Activated T-cell treated with anti-CD3 and anti-CD28 coated beads, Interleukin-2, amount 50 U/mL, for 72 hours (primary cell): Measurements from ENCODE around the gene DAW1. TPM values are rescaled to one million over a fixed set of nuclear protein-coding genes. Genes with fewer than 3 reads are reported as not detected.
"Not testable (repeated sequence)": the region's sequence is repeated elsewhere in the genome, so short reads cannot be mapped to it uniquely, and the experiment has no call there.

Experiments used
- ATAC-seq, 2 donors: fragments of 150-1000 bp; cut with Tn5 transposase; replicated peaks in 1 of 2; 2 replicates each; pipeline ENCODE4 v1.10.0; 2021; ENCODE audit warnings: moderate library complexity in 2 of 2, mild to moderate bottlenecking in 1 of 2
- DNase-seq, 2 donors: peaks; one replicate each; pipeline ENCODE4 v3.0.0; 2021 to 2022; ENCODE audit warnings: mixed read lengths in 1 of 2
- H3K27ac Mint-ChIP-seq: one replicate; pipeline ENCODE4 v1.8.0; 2022; ENCODE audit warnings: mild to moderate bottlenecking, moderate library complexity, mixed read lengths
- H3K27me3 Mint-ChIP-seq: one replicate; pipeline ENCODE4 v1.8.0; 2022; ENCODE audit warnings: low read depth, mixed read lengths
- H3K36me3 Mint-ChIP-seq, 2 donors: one replicate each; pipeline ENCODE4 v1.8.0; 2022; ENCODE audit warnings: mixed read lengths in 2 of 2, mild to moderate bottlenecking in 1 of 2; ENCODE audit not compliant: insufficient read depth in 2 of 2
- H3K4me1 Mint-ChIP-seq: one replicate; pipeline ENCODE4 v1.8.0; 2022; ENCODE audit warnings: low read depth, mixed read lengths
- H3K4me3 Mint-ChIP-seq, 2 donors: one replicate each; pipeline ENCODE4 v1.8.0; 2022; ENCODE audit warnings: mild to moderate bottlenecking in 2 of 2, mixed read lengths in 2 of 2, moderate library complexity in 2 of 2
- H3K9me3 Mint-ChIP-seq, 2 donors: one replicate each; pipeline ENCODE4 v1.8.0; 2022; ENCODE audit warnings: mixed read lengths in 2 of 2
- total RNA-seq, 2 donors: library from RNA; stranded (reverse); gene quantifications; one replicate each; pipeline ENCODE4 v1.2.3, GENCODE V29; 2022

The DAW1 gene
- total RNA-seq, 2 donors from 2014 or later = not detected

GRCh38 chr2:227891673-227892072 lies 20.2 kb downstream of the DAW1 start:
- Mint-ChIP-seq H3K27me3 (no peaks in the 10 kb centered on the region), H3K4me1 (no peaks in the 10 kb centered on the region), H3K4me3 (no peak overlapping the region), H3K9me3 (no peaks in the 10 kb centered on the region), H3K36me3 (no peaks in the 10 kb centered on the region), H3K27ac (no peak overlapping the region)
- ATAC-seq (no peak), DNase-seq (no peak)

- H3K9me3 Mint-ChIP-seq = no peaks in the 10 kb centered on the region
- H3K4me3 Mint-ChIP-seq = no peak overlapping the region
- no peak for DNase-seq
- H3K36me3 Mint-ChIP-seq = no peaks in the 10 kb centered on the region
- no peaks in the 10 kb centered on the region for H3K27me3 Mint-ChIP-seq
- H3K4me1 Mint-ChIP-seq = no peaks in the 10 kb centered on the region
- no peak for ATAC-seq
- no peak overlapping the region for H3K27ac Mint-ChIP-seq
Measured at GRCh38 chr2:227903381-227903780, 31.9 kb downstream of the DAW1 start.

- H3K36me3 Mint-ChIP-seq = no peaks in the 10 kb centered on the region
- H3K9me3 Mint-ChIP-seq = no peaks in the 10 kb centered on the region
- no peak overlapping the region for H3K4me3 Mint-ChIP-seq
- H3K4me1 Mint-ChIP-seq = no peaks in the 10 kb centered on the region
- H3K27me3 Mint-ChIP-seq = no peaks in the 10 kb centered on the region
- no peak for ATAC-seq
- no peak overlapping the region for H3K27ac Mint-ChIP-seq
- DNase-seq = no peak
Measured at GRCh38 chr2:227906991-227907390, 35.6 kb downstream of the DAW1 start.

GRCh38 chr2:227908266-227909054 lies 37.0 kb downstream of the DAW1 start:
- ATAC-seq (no peak), DNase-seq (no peak)
- no peak overlapping the region for H3K4me3 Mint-ChIP-seq
- H3K27me3 Mint-ChIP-seq = no peaks in the 10 kb centered on the region
- no peaks in the 10 kb centered on the region for H3K36me3 Mint-ChIP-seq
- no peak overlapping the region for H3K27ac Mint-ChIP-seq
- H3K9me3 Mint-ChIP-seq = no peaks in the 10 kb centered on the region
- no peaks in the 10 kb centered on the region for H3K4me1 Mint-ChIP-seq

GRCh38 chr2:227914362-227914761 lies 42.9 kb downstream of the DAW1 start:
- Mint-ChIP-seq H3K9me3 (no peaks in the 10 kb centered on the region), H3K4me3 (no peak overlapping the region)
- DNase-seq = no peak

GRCh38 chr2:227921648-227922047 lies 50.2 kb downstream of the DAW1 start:
- no peaks in the 10 kb centered on the region for H3K27me3 Mint-ChIP-seq
- H3K36me3 Mint-ChIP-seq = no peaks in the 10 kb centered on the region
- H3K4me3 Mint-ChIP-seq = no peak overlapping the region
- no peak for DNase-seq
- no peak for ATAC-seq
- no peaks in the 10 kb centered on the region for H3K4me1 Mint-ChIP-seq
- no peak overlapping the region for H3K27ac Mint-ChIP-seq
- no peaks in the 10 kb centered on the region for H3K9me3 Mint-ChIP-seq

More at GRCh38 chr2:227914362-227914761, 42.9 kb downstream of the DAW1 start:
- H3K27me3 Mint-ChIP-seq = no peaks in the 10 kb centered on the region
- H3K27ac Mint-ChIP-seq = no peak overlapping the region
- no peaks in the 10 kb centered on the region for H3K36me3 Mint-ChIP-seq
- ATAC-seq = no peak
- H3K4me1 Mint-ChIP-seq = no peaks in the 10 kb centered on the region

GRCh38 chr2:227932001-227932400 lies 60.6 kb downstream of the DAW1 start:
- ATAC-seq = no peak

GRCh38 chr2:227932403-227932802 lies 61.0 kb downstream of the DAW1 start:
- no peak overlapping the region for H3K4me3 Mint-ChIP-seq

More at GRCh38 chr2:227932001-227932400, 60.6 kb downstream of the DAW1 start:
- no peak overlapping the region for H3K27ac Mint-ChIP-seq
- no peaks in the 10 kb centered on the region for H3K27me3 Mint-ChIP-seq
- DNase-seq = no peak
- no peaks in the 10 kb centered on the region for H3K4me1 Mint-ChIP-seq
- no peak overlapping the region for H3K4me3 Mint-ChIP-seq
- H3K9me3 Mint-ChIP-seq = peaks cover 3 to 4% of the 10 kb centered on the region in 2 donors
- H3K36me3 Mint-ChIP-seq = no peaks in the 10 kb centered on the region

GRCh38 chr2:227933884-227934283 lies 62.5 kb downstream of the DAW1 start:
- ATAC-seq (no peak), DNase-seq (no peak)
- Mint-ChIP-seq H3K36me3 (no peaks in the 10 kb centered on the region), H3K4me3 (no peak overlapping the region), H3K9me3 (peaks cover 0 to 2% of the 10 kb centered on the region in 2 donors), H3K27me3 (peaks cover under 1% of the 10 kb centered on the region), H3K4me1 (no peaks in the 10 kb centered on the region), H3K27ac (no peak overlapping the region)

More at GRCh38 chr2:227932403-227932802, 61.0 kb downstream of the DAW1 start:
- Mint-ChIP-seq H3K27ac (no peak overlapping the region), H3K9me3 (peaks cover 0 to 2% of the 10 kb centered on the region in 2 donors), H3K4me1 (no peaks in the 10 kb centered on the region), H3K36me3 (no peaks in the 10 kb centered on the region), H3K27me3 (no peaks in the 10 kb centered on the region)
- DNase-seq (no peak), ATAC-seq (no peak)

- not testable (repeated sequence) for DNase-seq, ATAC-seq, H3K4me1 Mint-ChIP-seq, H3K4me3 Mint-ChIP-seq, H3K27me3 Mint-ChIP-seq, H3K36me3 Mint-ChIP-seq, H3K27ac Mint-ChIP-seq, H3K9me3 Mint-ChIP-seq
Measured at GRCh38 chr2:227936249-227936648, 64.8 kb downstream of the DAW1 start.

GRCh38 chr2:227939271-227940027 lies 68.0 kb downstream of the DAW1 start:
- no peak for ATAC-seq
- Mint-ChIP-seq H3K9me3 (no peaks in the 10 kb centered on the region), H3K27me3 (peaks cover 7% of the 10 kb centered on the region), H3K4me1 (no peaks in the 10 kb centered on the region), H3K36me3 (no peaks in the 10 kb centered on the region), H3K27ac (no peak overlapping the region), H3K4me3 (no peak overlapping the region)
- DNase-seq = peak in 1 of 2 donors; percentile 9

GRCh38 chr2:227942021-227942420 lies 70.6 kb downstream of the DAW1 start:
- ATAC-seq (peak in 1 of 2 donors; percentile 61), DNase-seq (no peak)
- H3K4me1 Mint-ChIP-seq = no peaks in the 10 kb centered on the region
- no peak overlapping the region for H3K4me3 Mint-ChIP-seq
- no peaks in the 10 kb centered on the region for H3K36me3 Mint-ChIP-seq
- no peak overlapping the region for H3K27ac Mint-ChIP-seq
- H3K9me3 Mint-ChIP-seq = no peaks in the 10 kb centered on the region
- H3K27me3 Mint-ChIP-seq = peaks cover 7% of the 10 kb centered on the region

GRCh38 chr2:227942965-227943364 lies 71.5 kb downstream of the DAW1 start:
- no peak overlapping the region for H3K4me3 Mint-ChIP-seq
- H3K36me3 Mint-ChIP-seq = no peaks in the 10 kb centered on the region
- no peak overlapping the region for H3K27ac Mint-ChIP-seq
- no peak for DNase-seq
- ATAC-seq = no peak
- no peaks in the 10 kb centered on the region for H3K9me3 Mint-ChIP-seq
- H3K4me1 Mint-ChIP-seq = no peaks in the 10 kb centered on the region
- peaks cover 7% of the 10 kb centered on the region for H3K27me3 Mint-ChIP-seq
